Lower lobe of right lung (tissue), 2 donors: Measurements from ENCODE around the gene SRGAP1. TPM values are rescaled to one million over a fixed set of nuclear protein-coding genes. Genes with fewer than 3 reads are reported as not detected.

Source experiments
- ATAC-seq, 2 donors: fragments of 200-7000 bp; cut with Tn5 transposase; one replicate each; pipeline ENCODE4 v1.9.1; 2020 to 2022; ENCODE audit warnings: mild to moderate bottlenecking in 2 of 2, moderate library complexity in 2 of 2
- DNase-seq: peaks from one replicate; pipeline ENCODE4 v3.0.0-alpha.2; 2020
- H3K27ac ChIP-seq: fragments of 200-600 bp; one replicate; pipeline ENCODE4 v1.8.0; 2022
- H3K27me3 ChIP-seq: fragments of 200-600 bp; one replicate; pipeline ENCODE4 v1.8.0; 2022; ENCODE audit warnings: low read depth
- H3K36me3 ChIP-seq: fragments of 200-600 bp; one replicate; pipeline ENCODE4 v1.8.0; 2022; ENCODE audit warnings: mild to moderate bottlenecking
- H3K4me1 ChIP-seq: fragments of 200-600 bp; one replicate; pipeline ENCODE4 v1.8.0; 2022
- H3K4me3 ChIP-seq: fragments of 200-600 bp; one replicate; pipeline ENCODE4 v1.8.0; 2022; ENCODE audit warnings: mild to moderate bottlenecking
- H3K9me3 ChIP-seq: fragments of 200-600 bp; one replicate; pipeline ENCODE4 v1.8.0; 2022
- intact Hi-C: fragments of 100-400 bp; cut with DNase I; formaldehyde crosslinking; loops from one replicate; pipeline ENCODE4 v1.11.0; 2022
- long read RNA-seq: library from polyadenylated mRNA; unstranded; transcript quantifications from one replicate; pipeline ENCODE4 v2.0.0, GENCODE V29; 2021
- total RNA-seq: library from RNA; stranded (reverse); fragmentation: NEBNext Ultra II Directional; extraction: Animal tissue kit (Norgen Biotek cat#: 25700); gene quantifications from one replicate; pipeline ENCODE4 v1.2.1, GENCODE V29; 2021
- TF ChIP-seq, protein P1 (sequence below): fragments of 200-600 bp; IDR thresholded peaks from one replicate; pipeline ENCODE4 v1.8.0; 2022; ENCODE audit warnings: antibody characterized with exemption, mild to moderate bottlenecking
- donor health status: DM: no; HTN: yes; CAD: no; lungs with severe emphysema.

Gene SRGAP1
- total RNA-seq = 6.7 TPM
- long read RNA-seq, partial matches to known transcripts = 11 of 23 reads
- long read RNA-seq, other reads (novel, unspliced or antisense) = 12 of 23 reads

DNA sequence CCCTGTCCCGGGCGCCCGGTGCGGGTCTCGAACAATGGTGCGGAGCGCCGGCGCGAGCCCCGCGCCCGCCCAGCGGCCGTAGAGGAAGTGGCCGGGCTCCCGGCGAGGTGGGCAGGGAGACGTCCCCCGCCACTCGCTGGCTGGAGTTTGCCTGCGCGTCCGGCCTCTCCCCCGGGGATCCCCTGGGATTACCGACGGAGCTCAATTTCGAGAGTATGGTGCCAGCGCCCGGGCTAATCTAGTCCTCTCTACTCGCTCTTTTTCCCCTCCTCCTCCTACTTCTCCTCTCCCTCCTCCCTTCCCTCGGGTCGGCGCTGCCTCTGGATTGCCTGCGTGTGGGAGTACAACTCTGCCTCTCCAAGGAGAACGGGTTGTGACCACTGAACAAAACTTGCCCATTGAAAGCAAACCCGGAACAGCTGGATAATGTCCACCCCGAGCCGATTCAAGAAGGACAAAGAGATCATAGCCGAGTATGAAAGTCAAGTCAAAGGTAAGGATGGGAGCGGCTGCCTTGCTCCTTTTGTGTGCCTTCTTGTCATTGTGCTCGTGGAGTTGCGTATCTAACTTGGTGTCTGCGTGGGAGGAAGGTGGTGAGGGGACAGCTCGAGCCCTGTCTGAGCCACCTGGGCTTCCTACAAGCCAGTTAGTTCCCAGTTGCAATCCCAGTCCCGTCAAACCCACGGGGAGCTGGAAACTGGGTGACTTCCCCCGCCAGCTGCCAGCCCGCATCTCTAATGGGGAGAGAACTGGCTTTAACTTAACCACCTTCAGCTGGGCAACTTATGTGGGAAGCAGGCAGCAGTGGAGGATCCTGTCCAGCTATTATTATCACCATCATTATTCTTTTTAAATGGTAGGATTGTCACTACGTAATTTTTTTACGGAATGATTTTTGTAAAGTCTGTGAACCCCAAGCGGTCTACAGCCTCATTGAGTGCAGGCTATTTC is at the start of gene SRGAP1:
Gene SRGAP1 (plus strand): TSS at position 310 of the 951 bp plus-strand sequence. CDS start 117 bp downstream, at position 427.
- Histone ChIP-seq H3K4me3 (peak within 1 kb of the TSS; percentile 90), H3K36me3 (no peaks in the 10 kb centered on the region), H3K27me3 (no peaks in the 10 kb centered on the region), H3K27ac (peak within 1 kb of the TSS; percentile 93), H3K9me3 (no peaks in the 10 kb centered on the region), H3K4me1 (peaks cover 12% of the 10 kb centered on the region)
- TF ChIP-seq, protein P1, sequence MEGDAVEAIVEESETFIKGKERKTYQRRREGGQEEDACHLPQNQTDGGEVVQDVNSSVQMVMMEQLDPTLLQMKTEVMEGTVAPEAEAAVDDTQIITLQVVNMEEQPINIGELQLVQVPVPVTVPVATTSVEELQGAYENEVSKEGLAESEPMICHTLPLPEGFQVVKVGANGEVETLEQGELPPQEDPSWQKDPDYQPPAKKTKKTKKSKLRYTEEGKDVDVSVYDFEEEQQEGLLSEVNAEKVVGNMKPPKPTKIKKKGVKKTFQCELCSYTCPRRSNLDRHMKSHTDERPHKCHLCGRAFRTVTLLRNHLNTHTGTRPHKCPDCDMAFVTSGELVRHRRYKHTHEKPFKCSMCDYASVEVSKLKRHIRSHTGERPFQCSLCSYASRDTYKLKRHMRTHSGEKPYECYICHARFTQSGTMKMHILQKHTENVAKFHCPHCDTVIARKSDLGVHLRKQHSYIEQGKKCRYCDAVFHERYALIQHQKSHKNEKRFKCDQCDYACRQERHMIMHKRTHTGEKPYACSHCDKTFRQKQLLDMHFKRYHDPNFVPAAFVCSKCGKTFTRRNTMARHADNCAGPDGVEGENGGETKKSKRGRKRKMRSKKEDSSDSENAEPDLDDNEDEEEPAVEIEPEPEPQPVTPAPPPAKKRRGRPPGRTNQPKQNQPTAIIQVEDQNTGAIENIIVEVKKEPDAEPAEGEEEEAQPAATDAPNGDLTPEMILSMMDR = no peak
- intact Hi-C loops = loop anchor here (10.0 kb wide), 1 partner anchor 340 kb away; no protein-coding TSS in a partner anchor
- ATAC-seq = peak; percentile 63 to 65
- peak; percentile 62 for DNase-seq

DNA sequence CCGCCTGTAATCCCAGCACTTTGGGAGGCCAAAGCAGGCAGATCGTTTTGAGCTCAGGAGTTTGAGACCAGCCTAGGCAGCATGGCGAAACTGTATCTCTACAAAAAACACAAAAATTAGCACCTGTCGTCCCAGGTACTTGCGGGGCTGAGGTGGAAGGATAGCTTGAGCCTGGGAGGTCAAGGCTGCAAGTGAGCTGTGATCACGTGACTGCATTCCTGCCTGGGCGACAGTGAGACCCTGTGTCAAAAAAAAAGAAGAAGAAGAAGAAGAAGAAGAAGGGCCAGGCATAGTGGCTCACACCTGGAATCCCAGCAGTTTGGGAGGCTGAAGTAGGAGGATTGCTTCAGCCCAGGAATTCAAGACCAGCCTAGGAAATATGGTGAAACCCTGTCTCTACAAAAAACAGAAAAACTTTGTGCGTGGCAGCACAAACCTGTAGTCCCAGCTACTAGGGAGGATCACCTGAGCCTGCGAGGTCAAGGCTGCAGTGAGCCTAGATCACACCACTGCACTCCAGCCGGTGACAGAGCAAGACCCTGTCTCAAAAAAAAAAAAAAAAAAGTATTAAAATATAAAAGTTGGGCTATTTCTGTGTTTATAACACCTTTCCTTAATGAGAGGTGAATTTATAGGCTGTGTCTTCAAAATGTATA is 49.3 kb upstream of the SRGAP1 start:
- no peaks in the 10 kb centered on the region for H3K9me3 ChIP-seq
- no peak overlapping the region for H3K4me3 ChIP-seq
- H3K4me1 ChIP-seq = no peaks in the 10 kb centered on the region
- intact Hi-C loops = no loop called here
- TF ChIP-seq, protein P1 = no peak
- DNase-seq = no peak
- H3K27ac ChIP-seq = no peak overlapping the region
- H3K27me3 ChIP-seq = no peaks in the 10 kb centered on the region
- peaks cover 10% of the 10 kb centered on the region for H3K36me3 ChIP-seq
- ATAC-seq = no peak

DNA sequence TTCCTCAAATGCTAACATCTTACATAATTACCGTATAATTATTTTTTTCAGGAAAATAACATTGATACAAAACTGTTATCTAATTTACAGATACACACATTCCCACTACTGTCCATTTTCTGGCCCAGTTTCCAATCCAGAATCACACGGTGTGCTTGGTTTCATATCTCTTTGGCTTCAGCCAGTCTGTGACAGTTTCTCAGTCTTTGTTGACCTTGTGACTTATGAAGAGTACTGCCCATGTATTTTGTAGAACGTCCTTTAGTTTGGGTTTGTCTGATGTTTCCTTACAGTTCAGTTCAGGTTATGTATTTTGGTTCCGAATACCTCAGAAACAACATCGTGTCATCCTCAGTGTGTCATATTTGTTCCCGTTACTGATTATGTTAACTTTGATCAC is 48.6 kb upstream of the SRGAP1 start:
- TF ChIP-seq, protein P1 = no peak
- Histone ChIP-seq H3K27ac (no peak overlapping the region), H3K4me1 (no peaks in the 10 kb centered on the region), H3K9me3 (no peaks in the 10 kb centered on the region), H3K4me3 (no peak overlapping the region), H3K27me3 (no peaks in the 10 kb centered on the region), H3K36me3 (peaks cover 3% of the 10 kb centered on the region)
- intact Hi-C loops = no loop called here
- ATAC-seq (no peak), DNase-seq (no peak)

DNA sequence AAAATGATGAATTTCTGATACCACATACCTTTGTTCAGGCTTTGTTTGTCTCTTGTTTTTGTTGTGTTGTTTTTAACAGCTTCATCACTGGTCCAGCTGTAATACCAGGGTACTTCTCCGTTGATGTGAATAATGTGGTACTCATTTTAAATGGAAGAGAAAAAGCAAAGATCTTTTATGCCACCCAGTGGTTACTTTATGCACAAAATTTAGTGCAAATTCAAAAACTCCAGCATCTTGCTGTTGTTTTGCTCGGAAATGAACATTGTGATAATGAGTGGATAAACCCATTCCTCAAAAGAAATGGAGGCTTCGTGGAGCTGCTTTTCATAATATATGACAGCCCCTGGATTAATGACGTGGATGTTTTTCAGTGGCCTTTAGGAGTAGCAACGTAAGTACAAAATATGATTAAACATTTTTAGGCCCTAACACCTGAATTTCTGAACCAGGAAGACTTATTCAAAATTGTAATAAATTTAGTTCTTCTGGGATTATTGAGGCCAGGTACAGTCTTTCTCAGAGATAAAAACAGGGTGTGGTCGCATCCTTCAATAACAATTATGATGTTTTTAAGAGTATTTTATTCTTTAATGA is 42.4 kb upstream of the SRGAP1 start:
- Histone ChIP-seq H3K27me3 (no peaks in the 10 kb centered on the region), H3K4me1 (no peaks in the 10 kb centered on the region), H3K36me3 (peaks cover 9% of the 10 kb centered on the region), H3K9me3 (no peaks in the 10 kb centered on the region), H3K4me3 (no peak overlapping the region), H3K27ac (no peak overlapping the region)
- intact Hi-C loops = no loop called here
- ATAC-seq = no peak
- TF ChIP-seq, protein P1 = peak; percentile 50
- no peak for DNase-seq

DNA sequence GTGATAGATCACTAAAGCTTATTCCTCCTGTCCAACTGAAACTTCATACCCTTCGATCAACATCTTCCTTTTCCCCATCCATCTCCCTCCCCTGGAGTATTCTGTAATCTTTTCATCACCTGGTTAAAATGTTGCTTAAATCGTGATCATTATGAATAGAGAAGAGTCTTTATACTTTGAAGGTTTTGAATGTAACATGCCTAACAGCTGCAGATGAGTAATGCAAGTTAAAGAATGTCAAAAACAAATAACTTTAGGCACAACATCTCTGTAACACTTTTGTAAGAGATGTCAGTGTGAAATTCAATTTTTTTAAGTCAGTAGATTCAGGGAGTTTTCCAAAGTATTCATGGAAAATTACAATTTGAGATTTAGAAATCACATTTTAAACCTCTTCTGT is 39.8 kb upstream of the SRGAP1 start:
- ATAC-seq (no peak), DNase-seq (no peak)
- TF ChIP-seq, protein P1 = no peak
- Histone ChIP-seq H3K9me3 (no peaks in the 10 kb centered on the region), H3K4me1 (no peaks in the 10 kb centered on the region), H3K4me3 (no peak overlapping the region), H3K36me3 (peaks cover 13% of the 10 kb centered on the region), H3K27ac (no peak overlapping the region), H3K27me3 (no peaks in the 10 kb centered on the region)
- intact Hi-C loops = no loop called here
